Measurements from ENCODE around the gene SNRNP40. TPM values are rescaled to one million over a fixed set of nuclear protein-coding genes. Genes with fewer than 3 reads are reported as not detected.

Gene SNRNP40
- total RNA-seq, 1 donor from 2014 or later: 38.1 TPM

- intact Hi-C loops (cut with DNase I): no loop called here
- DNase-seq (ENCODE audit: extremely low spot score in 2 of 2): no peak
- no peaks in the 10 kb centered on the region for H3K27me3 ChIP-seq
Measured at GRCh38 chr1:31243501-31244286, 52.9 kb downstream of the SNRNP40 start.

GRCh38 chr1:31241321-31241720, 55.3 kb downstream of the SNRNP40 start:
- Histone ChIP-seq H3K4me1 (peaks cover 15% of the 10 kb centered on the region), H3K27me3 (no peaks in the 10 kb centered on the region), H3K27ac (no peak overlapping the region), H3K9me3 (no peaks in the 10 kb centered on the region), H3K4me3 (no peak overlapping the region), H3K36me3 (no peaks in the 10 kb centered on the region)
- intact Hi-C loops (cut with DNase I): no loop called here
- no peak for DNase-seq (ENCODE audit: extremely low spot score in 2 of 2)
- no peak for TF ChIP-seq POLR2A (IDR thresholded peaks at IDR 0.05)
- no peak for TF ChIP-seq POLR2AphosphoS5 (IDR thresholded peaks at IDR 0.05; ENCODE audit: insufficient read depth in 1 of 2, low read depth in 1 of 2)

More at GRCh38 chr1:31243501-31244286, 52.9 kb downstream of the SNRNP40 start:
- Histone ChIP-seq H3K9me3 (no peaks in the 10 kb centered on the region), H3K36me3 (no peaks in the 10 kb centered on the region), H3K4me3 (no peak overlapping the region), H3K4me1 (peaks cover 11% of the 10 kb centered on the region), H3K27ac (no peak overlapping the region)
- TF ChIP-seq CTCF (IDR thresholded peaks at IDR 0.05) (no peak), POLR2AphosphoS5 (IDR thresholded peaks at IDR 0.05; ENCODE audit: insufficient read depth in 1 of 2, low read depth in 1 of 2) (no peak), POLR2A (IDR thresholded peaks at IDR 0.05) (no peak)

GRCh38 chr1:31239653-31240241, 56.8 kb downstream of the SNRNP40 start, which contains the start of gene NKAIN1:
Gene NKAIN1 (minus strand): TSS chr1:31239887. CDS start chr1:31239547, 340 bp downstream.
- Histone ChIP-seq H3K36me3 (no peaks in the 10 kb centered on the region), H3K9me3 (no peaks in the 10 kb centered on the region), H3K4me3 (peak within 1 kb of the TSS; percentile 9 to 21), H3K27me3 (no peaks in the 10 kb centered on the region), H3K27ac (no peak within 1 kb of the TSS), H3K4me1 (peaks cover 15% of the 10 kb centered on the region)
- TF ChIP-seq POLR2A (IDR thresholded peaks at IDR 0.05) (no peak), POLR2AphosphoS5 (IDR thresholded peaks at IDR 0.05; ENCODE audit: insufficient read depth in 1 of 2, low read depth in 1 of 2) (no peak), CTCF (IDR thresholded peaks at IDR 0.05) (no peak)
- DNase-seq (ENCODE audit: extremely low spot score in 2 of 2): no peak
- intact Hi-C loops (cut with DNase I): no loop called here

GRCh38 chr1:31238986-31239613, 57.5 kb downstream of the SNRNP40 start:
- H3K4me3 ChIP-seq: peak overlapping the region; percentile 9 to 21
- no peak for DNase-seq (ENCODE audit: extremely low spot score in 2 of 2)
- H3K36me3 ChIP-seq: no peaks in the 10 kb centered on the region

More at GRCh38 chr1:31238986-31239613, 57.5 kb downstream of the SNRNP40 start:
- Histone ChIP-seq H3K27me3 (no peaks in the 10 kb centered on the region), H3K9me3 (no peaks in the 10 kb centered on the region), H3K4me1 (peaks cover 15% of the 10 kb centered on the region), H3K27ac (no peak overlapping the region)
- no peak for TF ChIP-seq POLR2A (IDR thresholded peaks at IDR 0.05)
- TF ChIP-seq POLR2AphosphoS5 (IDR thresholded peaks at IDR 0.05; ENCODE audit: insufficient read depth in 1 of 2, low read depth in 1 of 2): no peak
- no peak for TF ChIP-seq CTCF (IDR thresholded peaks at IDR 0.05)
- intact Hi-C loops (cut with DNase I): no loop called here
